ENCODE results near the gene FAR1.

- TF ChIP-seq POLR2A (IDR thresholded peaks at IDR 0.05; ENCODE audit: low read depth, low read length) (no peak), TAF1 (IDR thresholded peaks at IDR 0.05; ENCODE audit: borderline replicate concordance, low read depth, low read length) (no peak)
Measured at GRCh38 chr11:13705710-13706109, 37.2 kb downstream of the FAR1 start.
